ENCODE results near the gene ATP8B1.
"Not testable (repeated sequence)": the region's sequence is repeated elsewhere in the genome, so short reads cannot be mapped to it uniquely, and the experiment has no call there.

ATP8B1 gene

DNA sequence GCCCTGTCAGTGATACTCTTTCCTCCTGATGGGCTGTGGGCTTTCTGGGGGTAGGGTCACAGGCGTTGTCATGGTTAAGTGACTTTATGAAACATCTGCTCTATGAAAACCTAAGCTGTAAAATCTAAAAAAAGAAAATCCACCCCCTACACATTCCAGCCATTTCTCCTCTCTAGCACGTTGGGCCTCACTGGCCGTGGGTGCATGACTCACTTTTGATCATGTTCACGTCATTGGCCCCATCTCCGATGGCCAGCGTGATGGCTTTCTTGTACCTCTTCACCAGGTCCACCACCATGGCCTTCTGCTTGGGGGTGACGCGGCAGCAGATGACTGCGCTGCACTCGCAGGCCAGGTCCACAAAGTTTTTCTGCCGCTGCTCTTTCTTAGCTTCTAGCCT, 142.2 kb downstream of the ATP8B1 start:
- no peak for DNase-seq (ENCODE audit: low spot score)

DNA sequence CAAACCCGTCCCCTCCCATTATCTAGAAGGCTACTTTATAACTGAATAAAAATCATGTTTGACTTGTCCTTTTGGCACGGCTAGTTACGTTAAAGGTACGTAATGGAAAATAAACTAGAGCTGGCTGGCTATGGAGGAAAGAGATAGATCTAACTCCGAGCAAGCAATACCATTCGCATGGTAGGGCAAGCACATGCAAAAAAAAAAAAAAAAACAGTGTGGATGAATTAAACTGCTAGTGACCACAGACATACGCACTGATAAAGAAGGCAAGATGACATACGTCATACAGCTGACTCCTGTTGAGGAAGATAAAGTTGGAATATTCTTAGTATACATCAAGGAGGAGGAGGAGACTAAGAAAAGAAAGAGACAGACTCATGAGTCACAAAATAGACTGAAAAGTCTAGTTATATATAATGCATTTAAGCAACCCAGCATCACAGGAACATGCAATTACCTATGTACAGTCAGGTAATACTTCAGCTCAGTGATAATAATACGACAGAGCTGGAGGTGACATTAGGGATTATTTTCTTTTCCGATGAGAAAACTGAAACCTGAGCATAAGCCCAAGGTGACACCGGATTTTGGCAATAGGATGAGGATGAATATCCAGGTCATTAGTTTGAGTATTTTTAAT, 143.5 kb downstream of the ATP8B1 start:
- DNase-seq (ENCODE audit: low spot score): no peak

DNA sequence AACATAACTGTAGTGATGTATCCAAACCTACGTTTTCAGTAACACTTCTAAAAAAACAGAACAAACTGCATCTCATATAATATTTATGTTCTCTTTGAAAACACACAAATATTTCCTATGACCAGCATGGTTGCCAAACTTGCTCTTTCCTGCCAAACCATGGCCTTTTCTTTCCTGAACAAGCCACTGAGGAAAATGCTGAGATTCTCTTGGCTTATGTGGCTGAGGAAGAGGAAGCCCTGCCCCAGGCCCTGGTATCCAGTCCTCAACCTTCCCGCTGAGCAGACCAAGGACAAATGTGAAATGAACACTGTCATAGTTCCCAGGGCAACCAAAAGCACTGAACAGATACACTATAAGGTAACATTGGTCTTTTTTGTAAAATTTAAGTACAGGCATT, 145.6 kb downstream of the ATP8B1 start:
- DNase-seq (ENCODE audit: low spot score): no peak

DNA sequence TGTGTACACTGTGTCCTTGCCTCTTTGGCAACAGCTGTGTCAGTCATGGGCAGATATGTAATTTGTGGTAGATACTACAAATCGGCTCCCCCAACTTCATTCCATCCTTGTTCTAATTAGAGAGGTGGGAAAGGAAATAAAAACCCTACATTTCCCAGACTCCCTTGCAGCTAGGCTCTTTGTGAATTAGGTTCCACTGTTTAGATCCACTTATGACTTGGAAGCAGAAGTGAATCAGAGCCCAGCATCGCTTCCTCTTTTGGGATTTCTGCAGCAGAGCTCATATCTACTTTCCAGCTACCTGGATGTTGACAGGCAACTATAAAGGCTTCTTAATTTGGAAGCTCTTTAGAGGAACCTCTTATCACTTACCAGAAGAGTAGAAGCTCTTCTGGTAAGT, 147.4 kb downstream of the ATP8B1 start:
- no peak for DNase-seq (ENCODE audit: low spot score)

DNA sequence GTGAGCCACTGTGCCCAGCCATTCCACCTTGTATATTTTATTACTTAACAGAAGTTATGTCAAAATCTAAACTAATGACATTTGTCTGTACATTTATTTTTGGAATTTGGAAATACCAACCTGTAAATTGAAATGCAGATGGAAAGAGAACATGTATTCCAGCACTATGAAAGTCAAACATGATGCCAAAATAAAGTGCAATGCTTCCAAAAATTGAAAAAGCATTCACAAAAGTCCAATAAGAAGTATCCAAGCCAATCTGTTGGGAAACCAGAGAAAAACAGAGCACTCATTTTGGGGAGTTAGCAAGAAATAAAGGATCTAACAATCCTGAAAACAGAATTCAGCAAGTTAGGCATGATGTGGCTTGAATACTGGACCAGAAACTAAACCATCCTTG, 151.2 kb downstream of the ATP8B1 start:
- DNase-seq (ENCODE audit: low spot score): no peak

DNA sequence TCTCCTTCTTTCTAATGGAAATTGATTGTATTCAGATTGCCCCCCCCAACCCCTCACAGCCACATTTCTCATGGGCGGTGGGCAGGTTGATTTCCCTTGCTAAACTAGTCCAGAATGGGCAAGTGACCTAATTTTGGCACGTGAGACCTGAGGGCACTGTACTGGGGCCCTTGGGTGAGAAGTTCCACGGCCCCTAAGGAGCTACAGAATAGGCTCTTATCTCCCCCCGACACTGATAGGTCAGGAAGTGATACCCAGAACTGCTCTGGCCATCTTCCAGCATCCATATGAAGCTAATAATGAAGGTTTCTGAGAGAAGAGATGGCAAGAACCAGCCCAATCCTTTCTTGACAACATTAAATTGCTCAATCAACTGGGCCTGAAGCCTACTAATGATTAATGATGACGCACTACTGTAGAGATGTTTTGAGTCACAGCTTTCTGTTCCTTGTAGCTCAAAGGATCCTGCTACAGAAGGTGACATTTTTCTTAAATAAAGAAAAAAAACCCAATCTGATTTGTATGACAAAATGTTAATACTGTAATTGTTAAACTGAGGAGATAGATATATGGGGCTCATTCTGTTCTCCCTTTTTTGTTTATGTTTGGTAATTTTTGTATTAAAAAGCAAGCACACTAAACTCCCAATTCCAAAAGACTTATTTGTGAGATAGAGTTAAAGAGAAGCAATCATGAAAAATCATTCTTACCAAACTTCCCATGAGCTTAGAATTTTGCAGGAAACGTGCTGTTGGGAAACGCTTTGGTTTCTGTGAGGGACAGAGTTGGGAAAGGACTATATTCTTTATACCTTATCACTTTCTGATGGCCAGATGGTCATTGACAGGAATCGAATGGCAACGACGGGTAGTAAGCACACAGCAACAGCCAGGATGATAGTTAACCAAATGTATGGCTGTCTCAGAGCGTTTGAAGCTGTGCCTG, 153.3 kb downstream of the ATP8B1 start:
- DNase-seq (ENCODE audit: low spot score): peak; percentile 20

DNA sequence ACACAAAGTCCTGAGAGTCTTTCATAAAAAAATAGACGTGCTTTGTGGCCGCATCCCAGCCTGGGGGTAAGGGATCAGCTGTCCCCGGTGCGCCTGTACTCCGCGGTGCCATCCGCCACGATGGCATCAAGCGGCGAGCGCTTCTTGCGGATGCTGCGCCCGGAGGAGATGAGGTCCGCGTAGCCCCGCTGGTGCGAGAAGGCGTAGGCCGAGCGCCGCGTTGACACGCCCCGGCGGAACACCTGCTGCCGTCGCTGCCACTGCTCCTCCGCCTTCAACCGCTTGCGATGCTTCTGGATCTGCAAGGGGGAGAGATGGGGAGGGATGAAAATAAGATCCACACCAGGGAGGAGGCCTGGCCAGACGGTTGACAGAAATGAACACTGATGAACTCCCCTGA, 154.7 kb downstream of the ATP8B1 start:
- DNase-seq (ENCODE audit: low spot score): no peak

DNA sequence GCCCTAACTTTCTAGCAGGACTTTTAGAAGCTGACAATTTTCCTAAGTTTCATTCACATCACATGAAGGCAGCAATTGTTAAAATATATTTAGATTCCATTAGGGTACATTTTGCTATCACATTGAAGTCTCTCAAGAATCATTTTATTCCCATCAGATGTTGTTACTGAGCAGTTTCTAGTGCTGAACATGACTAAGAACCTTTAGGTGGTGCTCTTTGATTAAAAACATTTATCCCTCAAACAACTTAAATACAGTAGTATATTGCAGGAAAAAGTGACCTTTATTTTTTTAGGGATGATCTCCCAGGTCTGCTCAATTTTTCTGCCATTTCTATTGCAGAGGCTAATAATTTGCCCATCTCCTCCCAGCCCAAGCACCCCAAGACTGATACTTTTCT, 158.6 kb downstream of the ATP8B1 start:
- DNase-seq (ENCODE audit: low spot score): no peak

DNA sequence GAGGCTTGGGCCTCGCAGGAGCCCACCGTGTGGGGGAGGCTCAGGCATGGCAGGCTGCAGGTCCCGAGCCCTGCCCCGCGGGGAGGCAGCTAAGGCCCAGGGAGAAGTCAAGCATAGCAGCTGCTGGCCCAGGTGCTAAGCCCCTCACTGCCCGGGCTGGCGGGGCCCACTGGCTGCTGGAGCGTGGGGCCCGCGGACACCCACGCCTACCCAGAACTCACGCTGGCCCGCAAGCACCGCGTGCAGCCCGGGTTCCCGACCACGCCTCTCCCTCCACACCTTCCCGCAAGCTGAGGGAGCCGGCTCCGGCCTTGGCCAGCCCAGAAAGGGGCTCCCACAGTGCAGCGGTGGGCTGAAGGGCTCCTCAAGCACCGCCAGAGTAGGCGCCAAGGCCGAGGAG, 159.4 kb downstream of the ATP8B1 start:
- not testable (repeated sequence) for DNase-seq (ENCODE audit: low spot score)

DNA sequence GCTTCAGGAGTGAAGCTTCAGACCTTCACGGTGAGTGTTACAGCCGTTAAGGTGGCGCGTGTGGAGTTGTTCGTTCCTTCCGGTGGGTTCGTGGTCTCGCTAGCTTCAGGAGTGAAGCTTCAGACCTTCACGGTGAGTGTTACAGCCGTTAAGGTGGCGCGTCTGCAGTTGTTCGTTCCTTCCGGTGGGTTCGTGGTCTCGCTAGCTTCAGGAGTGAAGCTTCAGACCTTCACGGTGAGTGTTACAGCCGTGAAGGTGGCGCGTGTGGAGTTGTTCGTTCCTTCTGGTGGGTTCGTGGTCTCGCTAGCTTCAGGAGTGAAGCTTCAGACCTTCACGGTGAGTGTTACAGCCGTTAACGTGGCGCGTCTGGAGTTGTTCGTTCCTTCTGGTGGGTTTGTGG, 160.7 kb downstream of the ATP8B1 start:
- DNase-seq (ENCODE audit: low spot score): not testable (repeated sequence)

DNA sequence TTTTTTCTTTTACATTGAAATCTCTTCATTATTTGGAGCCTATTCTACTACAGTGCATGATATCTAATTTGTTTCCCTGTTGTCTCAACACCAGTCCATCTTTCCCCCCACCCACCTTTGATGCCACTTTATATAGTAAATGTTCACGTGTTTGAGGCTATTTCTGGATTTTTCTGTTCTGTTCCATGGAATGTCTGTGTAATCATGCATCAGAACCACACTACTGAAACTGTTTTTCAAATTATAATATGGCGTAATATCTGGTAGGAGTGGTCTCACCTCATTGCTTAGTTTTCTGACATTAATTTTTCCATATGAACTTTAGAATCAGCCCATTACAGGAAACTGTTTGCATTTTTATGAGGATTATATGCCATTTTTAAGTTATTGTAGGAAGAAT, 162.4 kb downstream of the ATP8B1 start:
- DNase-seq (ENCODE audit: low spot score): no peak

DNA sequence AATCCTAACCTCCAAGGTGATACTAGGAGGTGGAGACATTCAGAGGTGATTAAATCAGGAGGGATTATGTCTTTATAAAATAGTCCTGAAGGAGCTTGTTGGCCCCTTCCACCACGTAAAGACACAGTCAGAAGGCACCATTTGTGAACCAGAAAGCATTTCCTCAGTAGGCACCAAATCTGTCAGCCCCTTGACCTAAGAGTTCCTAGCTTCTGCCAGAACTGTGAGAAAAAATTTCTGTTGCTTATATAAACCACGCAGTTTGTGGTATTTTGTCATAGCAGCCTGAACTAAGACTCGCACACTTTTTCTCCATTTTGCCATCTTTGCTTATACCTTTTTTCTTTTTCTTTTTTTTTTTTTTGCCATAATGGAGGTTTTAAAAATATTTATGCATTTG, 162.9 kb downstream of the ATP8B1 start:
- DNase-seq (ENCODE audit: low spot score): no peak

DNA sequence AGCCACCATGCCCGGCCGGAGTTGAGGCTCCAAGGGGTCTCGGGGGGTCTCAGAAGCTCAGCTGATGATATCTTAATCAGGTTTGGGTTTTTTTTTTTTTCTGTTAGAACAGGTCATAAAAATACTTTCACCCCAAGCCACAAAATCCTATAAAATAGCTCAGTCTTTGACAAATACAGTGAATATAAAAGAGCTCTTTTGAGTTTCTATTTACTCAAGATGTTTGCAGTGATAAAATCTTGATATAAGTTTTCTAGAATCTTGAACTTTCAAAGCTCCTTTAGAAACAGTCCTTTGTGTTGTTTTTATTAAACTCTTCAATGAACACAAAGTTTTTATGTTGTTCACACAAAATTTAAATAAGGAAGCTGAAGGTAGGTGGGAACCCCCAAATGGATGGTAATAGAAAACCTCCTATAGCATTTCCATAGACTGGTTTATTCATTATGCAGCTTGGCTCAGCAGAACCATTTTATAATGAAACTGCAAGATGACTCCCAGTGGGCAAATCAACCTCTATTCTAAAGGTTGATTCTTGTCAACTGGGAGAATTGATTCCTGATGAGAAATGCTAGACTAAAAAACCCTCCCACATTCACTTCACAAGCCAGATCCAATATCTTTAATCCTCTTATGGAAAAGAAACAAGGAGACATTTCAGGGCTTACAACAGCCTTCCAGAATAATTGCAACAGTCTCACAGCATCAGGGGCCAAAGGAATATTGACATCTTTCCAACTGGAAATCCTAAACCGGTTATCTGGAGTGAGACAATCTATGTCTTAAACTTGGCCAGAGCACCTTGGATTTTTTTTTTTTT, 167.9 kb downstream of the ATP8B1 start:
- DNase-seq (ENCODE audit: low spot score): no peak

DNA sequence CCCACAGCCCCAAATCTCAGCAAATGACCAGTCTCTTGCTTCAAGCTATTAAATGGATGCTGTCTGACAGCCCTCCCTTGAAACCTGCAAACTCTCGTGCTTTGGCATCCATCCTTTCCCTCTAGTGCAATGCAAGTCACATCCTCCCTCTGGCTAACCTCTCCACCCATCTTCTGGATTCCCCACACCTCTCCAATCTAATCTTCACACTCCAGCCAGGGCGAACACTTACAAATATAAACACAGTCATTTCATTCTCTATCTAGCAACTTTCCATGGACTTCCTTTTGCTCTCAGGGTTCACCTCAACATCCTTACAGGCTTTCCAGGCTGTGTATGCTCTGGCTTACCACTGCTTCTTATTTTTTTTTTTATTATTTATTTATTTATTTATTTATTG, 171.4 kb downstream of the ATP8B1 start:
- DNase-seq (ENCODE audit: low spot score): no peak

DNA sequence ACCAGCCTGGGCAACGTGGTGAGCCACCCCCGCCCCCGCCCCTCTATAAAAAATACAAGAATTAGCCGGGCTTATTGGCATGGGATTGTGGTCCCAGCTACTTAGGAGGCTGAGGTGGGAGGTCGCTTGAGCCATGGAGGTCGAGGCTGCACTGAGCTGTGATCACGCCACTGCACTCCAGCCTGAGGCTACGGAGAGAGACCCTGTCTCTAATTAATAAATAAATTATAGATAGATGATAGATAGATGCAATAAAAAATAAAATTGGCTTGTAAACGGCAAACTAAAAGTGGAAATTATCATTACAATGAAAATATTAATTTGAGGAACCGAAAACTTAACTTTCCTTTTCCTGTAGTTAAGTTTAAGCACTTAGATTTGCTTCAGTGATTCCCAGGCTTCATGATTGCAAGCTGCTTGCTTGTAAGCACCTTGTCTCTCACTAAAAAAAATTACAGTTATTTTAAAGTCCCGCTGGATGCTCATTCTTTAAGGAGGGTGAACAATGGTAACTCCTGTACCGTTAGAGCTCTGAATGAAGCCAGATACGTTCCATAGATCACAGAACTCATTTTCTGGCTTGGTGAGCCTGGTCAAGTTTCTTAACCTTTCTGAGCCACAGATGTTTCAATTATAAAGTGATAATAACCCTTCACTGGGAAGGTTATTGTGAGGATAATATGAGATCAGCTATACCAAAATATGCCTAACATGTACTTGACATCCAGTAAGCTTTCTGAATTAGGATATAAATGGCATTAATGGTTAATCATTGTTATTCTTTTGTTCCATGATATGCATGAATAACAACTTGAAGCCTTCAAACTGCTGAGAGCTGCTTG, 172.1 kb downstream of the ATP8B1 start:
- DNase-seq (ENCODE audit: low spot score): no peak

DNA sequence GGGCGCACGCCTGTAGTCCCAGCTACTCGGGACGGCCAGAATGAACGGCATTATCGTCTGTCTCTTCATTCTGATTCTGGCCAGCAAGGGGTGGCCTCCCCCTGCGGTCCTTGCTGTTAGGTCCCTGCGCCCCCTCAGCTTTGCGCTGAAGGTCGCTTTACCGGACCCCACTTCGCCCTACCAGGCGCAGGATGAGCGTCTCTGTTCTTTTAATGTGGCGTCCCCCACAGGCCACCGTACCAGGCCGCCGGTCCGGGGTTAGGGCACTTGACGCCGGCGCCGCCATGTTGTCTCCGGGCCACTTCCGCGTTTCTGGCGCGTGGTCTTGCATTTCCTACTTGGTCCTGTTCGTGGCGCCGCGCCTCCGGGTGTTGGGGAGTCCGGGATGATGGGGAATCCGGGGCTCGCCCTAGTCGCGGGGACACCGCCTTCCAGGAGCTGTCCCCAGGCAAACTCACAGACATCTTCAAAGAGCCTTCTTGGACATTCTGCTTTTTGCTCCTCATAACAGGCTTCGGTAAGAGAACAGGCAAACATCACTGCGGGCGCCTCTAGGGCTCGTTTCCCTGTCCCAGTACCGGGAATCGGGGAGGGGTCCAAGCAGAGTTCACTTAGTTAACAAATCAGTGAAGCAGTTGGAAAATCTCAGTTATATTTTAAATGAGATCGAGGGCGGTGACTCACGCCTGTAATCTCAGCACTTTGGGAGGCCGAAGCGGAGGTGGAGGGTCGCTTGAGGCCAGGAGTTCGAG, 172.9 kb downstream of the ATP8B1 start:
- peak; percentile 97 for DNase-seq (ENCODE audit: low spot score)

DNA sequence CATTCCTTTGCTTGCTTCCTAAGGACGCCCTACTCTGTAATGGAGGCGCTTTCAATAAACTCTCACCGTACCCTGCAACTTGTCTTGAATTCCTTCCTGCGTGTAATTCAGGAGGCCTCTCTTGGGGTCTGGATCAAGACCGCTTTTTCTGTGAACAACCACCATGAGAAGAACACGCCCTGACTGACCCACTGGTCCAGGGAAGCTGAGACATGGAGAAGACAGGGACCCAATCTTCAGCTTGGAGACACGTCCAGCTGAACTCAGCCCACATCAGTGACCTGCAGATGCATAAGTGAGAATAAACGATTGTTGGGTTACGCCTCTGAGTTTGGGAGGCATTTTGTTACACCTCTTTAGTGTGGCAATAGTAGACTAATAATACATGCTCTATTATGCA, 173.7 kb downstream of the ATP8B1 start:
- DNase-seq (ENCODE audit: low spot score): no peak

DNA sequence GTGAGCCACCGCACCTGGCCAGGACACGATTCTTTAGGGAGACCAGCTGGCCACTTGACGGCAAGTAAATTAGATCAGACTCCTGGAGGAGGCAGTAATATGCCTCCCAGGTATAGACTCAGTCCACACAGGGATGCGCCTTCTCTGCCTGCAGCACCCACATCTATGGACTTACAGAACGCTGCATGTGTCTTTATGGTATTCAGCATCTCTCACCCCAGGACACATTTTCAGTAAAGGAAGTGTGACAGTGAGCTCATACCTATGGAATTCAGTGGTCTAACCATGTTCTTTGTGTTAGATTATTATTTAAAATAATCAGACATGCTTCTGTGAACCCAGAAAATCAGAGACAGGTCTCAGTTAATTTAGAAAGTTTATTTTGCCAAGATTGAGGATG, 175.6 kb downstream of the ATP8B1 start:
- DNase-seq (ENCODE audit: low spot score): no peak

DNA sequence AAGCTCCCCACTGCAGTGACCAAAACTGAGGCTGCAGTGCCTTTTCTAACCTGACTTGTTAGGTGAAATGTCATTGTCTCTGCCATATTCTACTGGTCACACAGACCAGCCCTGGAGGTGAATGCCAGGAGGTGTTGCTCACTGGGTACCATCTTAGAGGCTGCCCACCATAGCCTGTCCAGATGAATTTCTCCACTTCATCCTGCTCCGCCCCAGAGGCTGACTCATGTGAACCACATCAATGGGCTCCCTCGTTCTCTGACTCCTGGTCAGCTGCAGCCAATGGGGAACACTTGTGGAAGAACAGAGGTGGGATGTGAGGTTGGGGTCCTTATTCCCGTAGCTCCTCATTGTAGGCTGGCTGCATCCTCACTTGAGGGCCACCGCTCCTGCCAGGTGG, 178.1 kb downstream of the ATP8B1 start:
- no peak for DNase-seq (ENCODE audit: low spot score)

DNA sequence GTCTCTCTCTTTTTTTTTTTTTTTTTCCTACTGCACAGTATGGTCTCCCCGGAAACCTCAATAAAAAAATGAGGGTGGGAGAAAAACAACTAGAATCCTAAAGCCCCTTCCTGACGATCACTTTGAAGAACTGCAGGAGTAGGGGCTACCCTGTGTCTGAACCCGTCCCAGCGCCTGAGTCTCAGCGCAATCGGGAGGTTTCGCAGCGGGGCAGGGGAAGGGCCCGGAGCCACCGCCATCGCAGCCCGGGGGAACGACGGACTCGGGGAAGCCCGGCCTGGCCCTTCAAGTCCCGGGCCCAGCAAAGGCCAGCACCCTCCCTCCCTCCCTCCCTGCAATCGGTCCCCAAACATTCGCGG, 181.9 kb downstream of the ATP8B1 start:
- no peak for DNase-seq (ENCODE audit: low spot score)

DNA sequence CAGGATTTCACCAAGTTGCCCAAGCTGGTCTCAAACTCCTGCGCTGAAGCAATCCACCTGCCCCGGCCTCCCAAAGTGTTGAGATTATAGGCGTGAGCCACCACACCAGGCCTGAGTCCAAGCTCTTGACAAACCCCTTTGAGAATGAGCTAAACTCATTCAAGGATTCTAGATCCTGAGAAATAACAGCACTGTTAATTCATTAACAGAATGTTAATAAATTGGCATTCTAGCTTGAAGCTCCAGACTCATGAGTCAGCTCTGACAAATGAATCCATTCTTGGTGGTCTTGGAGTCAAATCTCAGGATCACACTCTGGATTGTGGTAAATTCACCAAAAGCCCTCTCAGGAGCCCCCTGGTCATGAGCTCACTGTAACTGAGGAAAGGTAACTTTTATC, 183.2 kb downstream of the ATP8B1 start:
- DNase-seq (ENCODE audit: low spot score): no peak
